GM18870 (cell line): ENCODE results near the gene USP2.

Experiments used
- ATAC-seq: cut with Tn5 transposase; IDR thresholded peaks from one replicate; pipeline ENCODE4 v1.9.1; 2021; ENCODE audit warnings: moderate library complexity; ENCODE audit not compliant: unreplicated experiment

USP2 gene

GRCh38 chr11:119310682-119311052 is 70.8 kb downstream of the USP2 start:
- no peak for ATAC-seq

DNA sequence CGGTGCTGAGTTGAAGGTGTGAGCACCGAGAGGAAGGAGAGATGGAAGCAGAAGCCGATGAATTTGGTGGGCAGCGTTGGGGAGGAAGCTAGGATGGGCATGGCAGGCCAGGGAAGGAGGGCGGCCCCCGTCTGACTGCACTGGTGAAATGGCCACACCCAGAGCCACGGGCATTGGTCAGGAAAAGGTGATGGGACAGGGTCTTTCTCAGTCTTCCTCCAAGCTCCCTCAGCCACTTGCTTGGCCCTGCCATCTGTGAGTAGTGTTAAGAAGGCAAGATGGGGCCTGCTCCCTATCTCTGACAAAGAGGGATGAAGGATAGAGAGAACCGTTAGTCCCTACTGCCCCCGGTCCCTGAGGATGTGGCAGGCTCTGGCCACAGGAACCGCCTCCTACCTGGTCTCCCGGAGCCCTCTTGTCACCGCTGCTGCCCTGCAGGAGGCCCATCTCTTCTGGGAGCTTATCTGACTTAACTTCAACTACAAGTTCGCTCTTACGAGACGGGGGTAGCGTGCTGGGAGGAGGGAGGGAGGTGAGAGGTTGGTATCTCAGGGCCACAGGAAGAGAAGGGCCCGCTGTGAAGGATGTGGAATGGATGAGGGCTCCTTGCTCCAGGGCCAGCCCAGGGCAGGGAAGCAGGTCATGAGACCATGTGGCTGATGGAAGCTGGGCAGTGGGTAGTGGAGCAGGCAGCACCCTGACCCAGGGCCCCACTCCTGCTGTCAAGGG is 71.4 kb downstream of the USP2 start:
- ATAC-seq = no peak

GRCh38 chr11:119309411-119309810 is 72.1 kb downstream of the USP2 start:
- no peak for ATAC-seq

DNA sequence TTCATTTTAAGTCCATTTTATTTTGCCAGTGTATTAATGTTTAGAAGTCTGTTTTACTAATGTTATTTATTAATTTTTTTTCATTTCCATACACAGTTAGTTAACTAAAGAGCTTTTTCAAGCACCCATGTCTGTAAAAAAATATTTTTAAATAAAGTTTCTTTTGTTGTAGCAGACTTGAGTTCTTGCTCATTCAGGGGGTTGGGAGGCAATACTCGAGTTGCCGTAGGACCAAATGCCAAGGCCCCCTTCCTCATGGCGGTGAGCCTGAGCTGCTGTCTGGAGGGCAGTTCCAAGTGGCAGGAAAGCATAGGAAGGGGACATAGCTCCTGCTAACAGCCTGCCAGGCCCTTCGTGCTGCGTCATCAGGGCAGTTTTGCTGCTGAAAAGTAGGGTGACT is 73.5 kb downstream of the USP2 start:
- no peak for ATAC-seq

DNA sequence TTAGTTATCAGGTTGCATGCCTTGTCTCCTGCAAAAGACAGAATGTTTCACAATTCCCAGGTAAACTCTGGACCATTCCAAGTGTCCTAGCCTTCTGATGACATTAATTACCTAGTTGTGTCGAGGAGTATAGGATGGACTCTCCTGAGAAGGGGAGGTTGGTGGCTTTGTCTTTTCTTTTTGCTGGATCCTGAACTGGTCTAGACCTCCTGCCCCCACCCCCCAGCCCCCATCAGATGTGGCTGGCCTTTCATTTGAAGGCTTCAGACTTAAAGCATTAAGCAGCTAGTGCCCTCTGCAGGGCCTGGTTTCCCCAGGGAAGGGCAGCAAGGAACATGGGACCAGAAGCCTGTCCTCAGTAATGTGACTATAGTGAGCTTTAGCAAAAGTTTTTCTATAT is 74.3 kb downstream of the USP2 start:
- ATAC-seq = no peak

DNA sequence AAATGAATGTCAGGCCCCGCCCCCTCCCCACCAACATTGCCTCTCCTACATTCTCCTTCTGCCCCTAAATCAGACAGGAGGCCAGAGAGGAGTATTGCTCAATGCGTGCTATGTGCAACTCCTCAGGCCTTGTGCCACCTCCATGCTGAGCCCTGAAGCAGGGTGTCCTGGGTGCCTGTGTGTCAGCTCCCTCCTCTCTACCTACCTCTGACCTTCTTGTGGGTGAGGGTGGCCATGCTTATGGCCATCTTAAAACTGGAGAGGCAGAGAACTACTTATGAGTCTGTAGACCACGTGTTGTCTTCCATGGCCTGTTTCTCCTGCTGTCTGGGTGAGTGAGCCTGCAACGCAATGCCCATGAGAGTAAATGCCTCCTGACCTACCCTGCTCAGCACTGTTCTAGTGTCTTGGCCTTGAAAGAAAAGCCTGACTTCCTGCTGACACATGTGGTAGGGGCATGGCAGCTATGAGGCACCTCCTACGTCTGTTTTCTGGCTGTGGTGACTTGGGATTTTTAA is 75.1 kb downstream of the USP2 start:
- ATAC-seq = no peak

GRCh38 chr11:119305556-119306372 is 75.7 kb downstream of the USP2 start:
- no peak for ATAC-seq
